Ureter (tissue), 1 donor: ENCODE measurements around the gene FOXD3. TPM values are rescaled to one million over a fixed set of nuclear protein-coding genes. Genes with fewer than 3 reads are reported as not detected.

Source experiments
- DNase-seq: peaks from one replicate; pipeline ENCODE4 v3.0.0-alpha.2; 2020; ENCODE audit warnings: low spot score
- total RNA-seq: library from RNA; stranded (reverse); gene quantifications from one replicate; pipeline ENCODE4 v1.2.4, GENCODE V29; 2023
- donor health status: DM: yes; HTN: yes; CAD: no.

Gene FOXD3
- total RNA-seq, 1 donor from 2014 or later = not detected

- no peak for DNase-seq
Observed at GRCh38 chr1:63362073-63362472, 39.7 kb downstream of the FOXD3 start.

DNA sequence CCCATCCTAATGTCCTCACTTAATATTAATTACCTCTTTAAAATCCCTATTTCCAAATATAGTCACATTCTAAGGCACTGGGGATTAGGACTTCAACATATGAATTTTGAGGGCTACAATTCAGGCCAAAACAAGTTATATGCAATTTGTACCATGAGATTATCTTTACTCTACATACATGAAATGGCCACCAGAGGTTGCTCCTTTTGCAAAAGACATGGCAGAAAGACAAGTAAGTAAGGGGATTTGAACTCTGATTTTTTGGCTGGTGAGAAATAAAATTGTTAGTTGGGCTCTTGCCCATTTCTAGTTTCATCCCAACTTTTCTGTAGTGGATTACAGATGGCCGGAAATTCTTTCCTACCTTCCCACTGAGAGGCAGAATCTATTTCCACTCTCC, 40.2 kb downstream of the FOXD3 start:
- no peak for DNase-seq

DNA sequence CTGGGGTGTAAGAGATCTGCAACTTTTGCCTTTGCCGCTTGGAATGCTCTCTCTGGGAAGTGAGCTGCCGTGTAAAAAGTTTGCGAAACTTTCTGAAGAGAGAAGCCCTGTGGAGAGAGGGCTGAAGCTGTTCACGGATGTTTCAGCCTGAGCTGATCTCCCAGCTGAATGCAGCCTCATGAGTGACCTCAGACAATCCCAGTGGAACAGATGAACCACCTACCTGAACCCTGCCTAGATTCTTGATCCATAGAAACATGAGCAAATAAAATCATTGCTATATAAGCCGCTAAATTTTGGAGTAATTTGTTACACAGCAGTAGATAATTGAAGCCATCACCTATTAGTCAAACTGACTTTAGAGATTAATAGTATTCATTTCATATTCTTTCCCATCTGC, 40.6 kb downstream of the FOXD3 start:
- DNase-seq = no peak

- no peak for DNase-seq
Observed at GRCh38 chr1:63366908-63367214, 44.5 kb downstream of the FOXD3 start.

DNA sequence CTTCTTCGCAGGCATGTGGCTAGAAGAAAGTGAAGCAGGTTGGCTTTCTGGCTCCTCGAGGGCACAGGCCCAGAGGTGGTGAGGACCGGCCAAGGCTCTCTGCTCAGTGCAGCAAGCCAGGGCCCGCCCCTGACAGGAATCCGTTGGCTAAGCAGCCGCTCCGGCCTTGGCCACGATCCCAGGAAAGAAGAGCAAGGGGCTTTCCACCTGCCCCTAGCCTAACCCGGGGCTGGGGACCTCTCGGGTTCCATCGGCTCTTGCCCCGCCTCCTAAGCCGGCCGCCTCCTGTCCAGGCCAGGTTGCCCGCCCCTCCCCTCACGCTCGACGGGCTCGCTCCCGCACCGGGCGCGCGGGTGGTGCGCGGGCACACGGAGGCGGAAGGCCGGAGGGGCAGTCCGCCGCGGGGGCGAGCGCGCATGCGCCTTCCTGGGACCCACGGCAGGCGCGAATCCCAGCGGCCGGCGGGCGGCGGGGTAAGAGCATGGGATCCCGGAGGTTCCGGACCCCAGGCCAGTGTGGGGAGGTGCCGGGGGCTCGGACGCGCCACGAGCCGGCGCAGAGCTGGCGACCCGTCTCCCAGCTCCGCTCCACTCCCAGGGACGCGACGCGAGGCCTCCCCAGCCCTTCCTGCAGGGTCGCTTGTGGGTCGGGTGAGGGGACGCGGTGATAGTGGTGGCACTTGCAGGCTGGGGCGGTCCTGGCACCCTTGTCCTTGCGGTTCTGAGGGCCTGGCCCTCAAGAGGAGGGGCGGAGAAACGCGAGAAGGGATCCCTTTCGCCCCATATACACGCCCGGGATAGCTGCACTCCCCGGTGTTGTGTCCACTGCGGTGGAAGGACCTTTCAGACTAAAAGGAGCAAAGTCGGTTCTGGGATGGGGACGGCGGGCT, 45.1 kb downstream of the FOXD3 start, which contains the start of gene ALG6:
ALG6 (plus strand) TSS at position 413 of the 889 bp plus-strand sequence. CDS start 3,351 bp downstream, outside the sequence.
- DNase-seq = peak; percentile 93

GRCh38 chr1:63368131-63368530, 45.8 kb downstream of the FOXD3 start:
- DNase-seq = no peak

Other genes starting within 250 kb of the FOXD3 start
- 14.4 TPM for gene ALG6, start 45.1 kb downstream of the FOXD3 start, total RNA-seq
- 37.6 TPM for gene ITGB3BP, start 200.7 kb downstream of the FOXD3 start, total RNA-seq
- 8.7 TPM for gene EFCAB7, start 201.0 kb downstream of the FOXD3 start, total RNA-seq